ENCODE results near the gene PARN.

Gene PARN

GRCh38 chr16:14487579-14487978 is 142.5 kb downstream of the PARN start:
- H3K4me1 ChIP-seq (ENCODE audit: control insufficient read depth, insufficient read depth, low read length): peaks cover 6% of the 10 kb centered on the region
- no peak overlapping the region for H3K27ac ChIP-seq (ENCODE audit: low read depth, low read length)
- H3K9ac ChIP-seq (ENCODE audit: low read length): no peak overlapping the region
- no peaks in the 10 kb centered on the region for H3K27me3 ChIP-seq (ENCODE audit: control insufficient read depth, insufficient read depth, low read length)
- no peak overlapping the region for H3K4me3 ChIP-seq (ENCODE audit: low read length)
- no peaks in the 10 kb centered on the region for H3K36me3 ChIP-seq (ENCODE audit: control insufficient read depth, insufficient read depth, low read length)

- Histone ChIP-seq H3K9ac (ENCODE audit: low read length) (no peak overlapping the region), H3K4me3 (ENCODE audit: low read length) (peak overlapping the region; percentile 58), H3K36me3 (ENCODE audit: control insufficient read depth, insufficient read depth, low read length) (no peaks in the 10 kb centered on the region), H3K4me1 (ENCODE audit: control insufficient read depth, insufficient read depth, low read length) (peaks cover 6% of the 10 kb centered on the region), H3K27ac (ENCODE audit: low read depth, low read length) (peak overlapping the region; percentile 53), H3K27me3 (ENCODE audit: control insufficient read depth, insufficient read depth, low read length) (no peaks in the 10 kb centered on the region)
Measured at GRCh38 chr16:14486520-14487303, 143.3 kb downstream of the PARN start.

GRCh38 chr16:14485811-14486519 is 144.1 kb downstream of the PARN start:
- Histone ChIP-seq H3K9ac (ENCODE audit: low read length) (no peak overlapping the region), H3K4me3 (ENCODE audit: low read length) (no peak overlapping the region), H3K36me3 (ENCODE audit: control insufficient read depth, insufficient read depth, low read length) (no peaks in the 10 kb centered on the region), H3K27ac (ENCODE audit: low read depth, low read length) (peak overlapping the region; percentile 7), H3K27me3 (ENCODE audit: control insufficient read depth, insufficient read depth, low read length) (no peaks in the 10 kb centered on the region), H3K4me1 (ENCODE audit: control insufficient read depth, insufficient read depth, low read length) (peaks cover 6% of the 10 kb centered on the region)

- no peak overlapping the region for H3K27ac ChIP-seq (ENCODE audit: low read depth, low read length)
- H3K27me3 ChIP-seq (ENCODE audit: control insufficient read depth, insufficient read depth, low read length): no peaks in the 10 kb centered on the region
- no peaks in the 10 kb centered on the region for H3K36me3 ChIP-seq (ENCODE audit: control insufficient read depth, insufficient read depth, low read length)
- no peak overlapping the region for H3K9ac ChIP-seq (ENCODE audit: low read length)
- no peak overlapping the region for H3K4me3 ChIP-seq (ENCODE audit: low read length)
- H3K4me1 ChIP-seq (ENCODE audit: control insufficient read depth, insufficient read depth, low read length): peaks cover 6% of the 10 kb centered on the region
Measured at GRCh38 chr16:14485121-14485551, 144.9 kb downstream of the PARN start.

- Histone ChIP-seq H3K27me3 (ENCODE audit: control insufficient read depth, insufficient read depth, low read length) (no peaks in the 10 kb centered on the region), H3K27ac (ENCODE audit: low read depth, low read length) (no peak overlapping the region), H3K4me1 (ENCODE audit: control insufficient read depth, insufficient read depth, low read length) (peaks cover 6% of the 10 kb centered on the region), H3K9ac (ENCODE audit: low read length) (no peak overlapping the region), H3K36me3 (ENCODE audit: control insufficient read depth, insufficient read depth, low read length) (no peaks in the 10 kb centered on the region), H3K4me3 (ENCODE audit: low read length) (no peak overlapping the region)
Measured at GRCh38 chr16:14483819-14484385, 146.2 kb downstream of the PARN start.

- Histone ChIP-seq H3K27me3 (ENCODE audit: control insufficient read depth, insufficient read depth, low read length) (no peaks in the 10 kb centered on the region), H3K4me1 (ENCODE audit: control insufficient read depth, insufficient read depth, low read length) (no peaks in the 10 kb centered on the region), H3K9ac (ENCODE audit: low read length) (no peak overlapping the region), H3K27ac (ENCODE audit: low read depth, low read length) (no peak overlapping the region), H3K4me3 (ENCODE audit: low read length) (no peak overlapping the region), H3K36me3 (ENCODE audit: control insufficient read depth, insufficient read depth, low read length) (no peaks in the 10 kb centered on the region)
Measured at GRCh38 chr16:14476183-14476582, 153.9 kb downstream of the PARN start.

GRCh38 chr16:14475370-14476139 is 154.5 kb downstream of the PARN start:
- Histone ChIP-seq H3K27ac (ENCODE audit: low read depth, low read length) (no peak overlapping the region), H3K4me1 (ENCODE audit: control insufficient read depth, insufficient read depth, low read length) (no peaks in the 10 kb centered on the region), H3K27me3 (ENCODE audit: control insufficient read depth, insufficient read depth, low read length) (no peaks in the 10 kb centered on the region), H3K4me3 (ENCODE audit: low read length) (no peak overlapping the region), H3K9ac (ENCODE audit: low read length) (no peak overlapping the region), H3K36me3 (ENCODE audit: control insufficient read depth, insufficient read depth, low read length) (no peaks in the 10 kb centered on the region)

- Histone ChIP-seq H3K4me3 (ENCODE audit: low read length) (no peak overlapping the region), H3K9ac (ENCODE audit: low read length) (no peak overlapping the region), H3K27ac (ENCODE audit: low read depth, low read length) (no peak overlapping the region), H3K36me3 (ENCODE audit: control insufficient read depth, insufficient read depth, low read length) (no peaks in the 10 kb centered on the region), H3K27me3 (ENCODE audit: control insufficient read depth, insufficient read depth, low read length) (no peaks in the 10 kb centered on the region), H3K4me1 (ENCODE audit: control insufficient read depth, insufficient read depth, low read length) (no peaks in the 10 kb centered on the region)
Measured at GRCh38 chr16:14473488-14473887, 156.6 kb downstream of the PARN start.

- Histone ChIP-seq H3K36me3 (ENCODE audit: control insufficient read depth, insufficient read depth, low read length) (no peaks in the 10 kb centered on the region), H3K27me3 (ENCODE audit: control insufficient read depth, insufficient read depth, low read length) (no peaks in the 10 kb centered on the region), H3K27ac (ENCODE audit: low read depth, low read length) (no peak overlapping the region)
Measured at GRCh38 chr16:14472357-14472756, 157.7 kb downstream of the PARN start.

GRCh38 chr16:14470788-14471187 is 159.3 kb downstream of the PARN start:
- Histone ChIP-seq H3K9ac (ENCODE audit: low read length) (no peak overlapping the region), H3K36me3 (ENCODE audit: control insufficient read depth, insufficient read depth, low read length) (no peaks in the 10 kb centered on the region), H3K27ac (ENCODE audit: low read depth, low read length) (no peak overlapping the region), H3K4me1 (ENCODE audit: control insufficient read depth, insufficient read depth, low read length) (no peaks in the 10 kb centered on the region), H3K27me3 (ENCODE audit: control insufficient read depth, insufficient read depth, low read length) (no peaks in the 10 kb centered on the region), H3K4me3 (ENCODE audit: low read length) (no peak overlapping the region)

More at GRCh38 chr16:14472357-14472756, 157.7 kb downstream of the PARN start:
- no peak overlapping the region for H3K4me3 ChIP-seq (ENCODE audit: low read length)
- no peaks in the 10 kb centered on the region for H3K4me1 ChIP-seq (ENCODE audit: control insufficient read depth, insufficient read depth, low read length)
- no peak overlapping the region for H3K9ac ChIP-seq (ENCODE audit: low read length)

- Histone ChIP-seq H3K27me3 (ENCODE audit: control insufficient read depth, insufficient read depth, low read length) (no peaks in the 10 kb centered on the region), H3K9ac (ENCODE audit: low read length) (no peak overlapping the region), H3K36me3 (ENCODE audit: control insufficient read depth, insufficient read depth, low read length) (no peaks in the 10 kb centered on the region), H3K27ac (ENCODE audit: low read depth, low read length) (no peak overlapping the region), H3K4me1 (ENCODE audit: control insufficient read depth, insufficient read depth, low read length) (no peaks in the 10 kb centered on the region), H3K4me3 (ENCODE audit: low read length) (no peak overlapping the region)
Measured at GRCh38 chr16:14465799-14466198, 164.3 kb downstream of the PARN start.

GRCh38 chr16:14464796-14465195 is 165.3 kb downstream of the PARN start:
- no peaks in the 10 kb centered on the region for H3K36me3 ChIP-seq (ENCODE audit: control insufficient read depth, insufficient read depth, low read length)
- no peak overlapping the region for H3K27ac ChIP-seq (ENCODE audit: low read depth, low read length)
- no peak overlapping the region for H3K9ac ChIP-seq (ENCODE audit: low read length)
- H3K4me3 ChIP-seq (ENCODE audit: low read length): no peak overlapping the region
- H3K27me3 ChIP-seq (ENCODE audit: control insufficient read depth, insufficient read depth, low read length): no peaks in the 10 kb centered on the region
- H3K4me1 ChIP-seq (ENCODE audit: control insufficient read depth, insufficient read depth, low read length): no peaks in the 10 kb centered on the region

Data from rectal smooth muscle tissue (tissue), 1 donor.